Measurements from ENCODE around the gene PRKAG2. TPM values are rescaled to one million over a fixed set of nuclear protein-coding genes. Genes with fewer than 3 reads are reported as not detected.

PRKAG2 gene
- total RNA-seq, 1 donor from 2014 or later, result 22.6 TPM

DNA sequence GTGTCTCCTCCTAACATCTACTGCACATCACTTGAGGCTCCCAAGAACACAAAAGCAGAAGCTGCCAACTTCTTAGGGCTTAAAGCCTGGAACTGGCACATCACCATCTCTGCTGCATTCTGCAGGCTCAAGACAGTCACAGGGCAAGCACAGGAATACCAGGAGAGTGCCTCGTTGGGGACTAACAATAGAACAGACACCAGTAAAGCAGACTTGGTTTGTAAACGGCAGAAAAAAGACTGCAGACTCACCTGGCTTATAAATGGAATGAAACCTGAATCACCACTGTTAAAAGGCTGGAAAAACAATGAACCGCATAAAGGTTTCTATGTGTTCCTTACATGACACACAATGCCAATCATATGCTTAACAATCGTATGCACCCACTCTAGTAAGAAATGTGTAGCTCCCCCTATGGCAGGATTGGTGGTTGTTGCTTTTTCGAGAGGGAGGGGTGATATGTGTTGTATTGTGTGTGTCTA lies 370.0 kb downstream of the PRKAG2 start:
- DNase-seq (ENCODE audit: low read depth), result peak; percentile 35

Other genes starting within 250 kb of the PRKAG2 start
- gene GALNTL5, start 79.3 kb upstream of the PRKAG2 start, total RNA-seq, result not detected in 2 replicates
- gene GALNT11, start 148.6 kb upstream of the PRKAG2 start, total RNA-seq, result 80.0 and 94.2 TPM in 2 replicates

Data from myocyte (in vitro differentiated cells).